DMS53 treated with DMSO at 0.1 percent for 48 hours (cell line): Measurements from ENCODE around the gene FRMD4A.
"Not testable (repeated sequence)": the region's sequence is repeated elsewhere in the genome, so short reads cannot be mapped to it uniquely, and the experiment has no call there.

Source experiments
- DNase-seq: peaks from one replicate; lab custom pipeline; 2025; ENCODE audit not compliant: unreplicated experiment; lab: John Stamatoyannopoulos, UW

Gene FRMD4A

DNA sequence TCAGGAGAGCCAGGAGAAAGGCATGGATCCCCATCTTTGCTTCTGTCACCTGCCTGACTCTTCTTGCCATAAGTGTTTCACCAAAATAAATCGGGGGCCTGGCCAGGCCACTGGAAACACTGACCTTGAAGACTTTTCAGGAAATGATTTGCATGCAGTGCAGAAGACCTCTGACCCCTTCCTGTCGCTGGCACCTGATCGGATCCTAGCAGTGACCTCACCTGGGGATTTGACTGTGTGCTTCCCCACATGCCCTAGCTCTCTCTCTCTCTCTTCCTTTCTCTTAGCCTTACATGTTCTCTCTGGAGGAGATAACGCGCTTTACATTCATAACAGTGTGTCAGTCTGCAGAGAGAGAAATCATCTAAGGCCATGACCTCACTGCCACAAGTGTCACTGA, 500.9 kb downstream of the FRMD4A start:
- DNase-seq, result no peak

DNA sequence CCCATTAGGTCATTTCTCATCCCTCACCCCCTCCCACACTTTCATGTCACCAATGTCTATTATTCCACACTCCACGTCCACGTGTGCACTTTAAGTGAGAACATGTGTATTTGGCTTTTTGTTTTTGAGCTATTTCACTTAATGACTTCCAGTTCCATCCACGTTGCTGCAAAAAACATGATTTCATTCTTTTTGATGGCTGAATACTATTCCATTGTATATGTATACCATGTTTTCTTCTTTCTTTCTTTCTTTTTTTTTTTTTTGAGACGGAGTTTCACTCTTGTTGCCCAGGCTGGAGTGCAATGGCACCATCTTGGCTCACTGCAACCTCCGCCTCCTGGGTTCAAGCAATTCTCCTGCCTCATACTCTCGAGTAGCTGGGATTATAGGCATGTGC, 502.4 kb downstream of the FRMD4A start:
- DNase-seq, result not testable (repeated sequence)

DNA sequence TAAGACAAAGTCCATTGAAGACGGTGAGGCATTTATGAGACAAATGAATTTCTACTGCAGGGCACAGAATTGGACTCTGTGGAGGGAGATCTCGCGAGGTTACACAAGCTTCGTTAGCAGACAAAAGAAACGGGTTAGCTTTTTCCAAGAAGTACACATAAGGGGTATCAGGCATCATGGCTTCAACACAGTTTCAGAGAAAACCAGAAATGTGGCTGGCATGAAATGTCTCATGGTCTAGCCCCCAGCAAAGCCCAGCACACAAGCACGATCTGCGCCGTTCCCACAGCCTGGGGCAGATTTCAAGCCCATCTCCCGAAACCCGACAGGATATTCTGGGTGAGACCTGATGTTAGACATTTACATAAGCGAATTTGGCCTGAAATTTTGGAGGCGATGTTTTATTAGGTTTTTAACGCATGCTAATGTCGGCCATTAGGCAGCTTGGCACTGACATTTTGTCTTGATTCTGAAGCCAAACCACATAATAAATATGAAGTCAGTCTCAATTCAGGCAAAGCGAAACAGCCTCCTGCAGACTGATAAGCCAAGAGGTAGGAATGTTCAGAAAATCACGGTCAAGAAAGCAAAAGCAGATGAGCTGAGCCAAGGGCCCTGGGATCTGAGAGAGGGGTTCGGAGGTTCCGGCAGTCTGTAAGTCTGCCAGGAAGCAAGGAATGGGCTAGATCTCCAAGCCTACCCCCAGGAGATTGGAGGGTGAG, 503.5 kb downstream of the FRMD4A start:
- DNase-seq, result no peak

DNA sequence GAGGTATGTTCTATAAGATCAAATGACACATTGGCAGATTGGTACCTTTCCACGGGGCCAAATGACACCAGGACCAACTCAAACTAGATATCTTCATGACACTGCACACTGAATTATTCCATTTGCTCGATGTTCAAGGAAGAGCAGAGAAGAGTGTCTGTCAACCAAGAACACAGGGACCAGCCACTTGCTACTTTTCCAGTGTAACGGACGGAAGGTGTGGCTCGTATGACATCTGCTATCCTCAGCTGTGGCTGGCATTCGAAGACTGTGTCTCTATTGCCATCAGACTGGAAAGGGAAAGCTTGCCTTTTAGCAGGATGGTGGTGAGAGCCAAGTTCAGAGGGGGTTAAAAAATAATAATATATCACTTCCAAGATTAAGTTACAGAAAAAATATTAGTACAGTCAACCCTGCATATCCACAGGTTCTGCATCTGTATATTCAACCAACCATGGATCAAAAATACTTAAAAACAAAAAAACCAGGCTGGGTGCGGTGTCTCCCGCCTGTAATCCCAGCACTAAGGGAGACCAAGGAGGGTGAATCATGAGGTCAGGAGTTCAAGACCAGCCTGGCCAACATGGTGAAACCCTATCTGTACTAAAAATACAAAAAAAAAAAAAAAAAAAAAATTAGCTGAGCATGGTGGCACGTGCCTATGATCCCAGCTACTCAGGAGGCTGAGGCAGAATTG, 506.9 kb downstream of the FRMD4A start:
- DNase-seq, result no peak

DNA sequence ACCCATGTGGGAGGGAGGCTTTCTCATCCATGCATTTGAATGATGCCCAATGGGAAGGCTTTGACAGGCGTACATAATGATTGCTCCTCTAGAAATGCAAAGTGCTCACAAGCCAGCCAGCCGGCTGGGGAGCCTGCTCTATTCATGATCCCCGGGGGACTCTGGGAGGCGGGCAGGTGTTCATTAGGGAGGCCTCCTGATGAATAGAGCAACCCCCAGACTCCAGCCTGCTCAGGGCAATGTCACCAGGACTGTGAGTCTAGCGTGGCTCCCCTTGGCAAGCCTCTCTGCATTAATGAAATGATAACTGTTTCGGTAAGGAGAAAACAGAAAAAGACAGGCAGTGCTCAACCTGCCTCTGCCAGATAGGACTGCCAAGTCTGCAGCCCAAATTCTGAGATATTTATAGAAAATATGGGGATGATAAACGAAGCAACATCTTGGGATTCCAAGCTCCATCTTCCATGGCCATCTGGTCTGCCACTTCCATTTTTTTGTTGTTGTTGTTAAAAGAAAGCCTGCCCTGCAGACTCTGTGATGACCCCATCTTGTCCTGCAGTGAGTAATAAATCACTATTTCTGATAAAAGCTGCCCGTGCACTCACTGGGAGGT, 507.5 kb downstream of the FRMD4A start:
- DNase-seq, result no peak

DNA sequence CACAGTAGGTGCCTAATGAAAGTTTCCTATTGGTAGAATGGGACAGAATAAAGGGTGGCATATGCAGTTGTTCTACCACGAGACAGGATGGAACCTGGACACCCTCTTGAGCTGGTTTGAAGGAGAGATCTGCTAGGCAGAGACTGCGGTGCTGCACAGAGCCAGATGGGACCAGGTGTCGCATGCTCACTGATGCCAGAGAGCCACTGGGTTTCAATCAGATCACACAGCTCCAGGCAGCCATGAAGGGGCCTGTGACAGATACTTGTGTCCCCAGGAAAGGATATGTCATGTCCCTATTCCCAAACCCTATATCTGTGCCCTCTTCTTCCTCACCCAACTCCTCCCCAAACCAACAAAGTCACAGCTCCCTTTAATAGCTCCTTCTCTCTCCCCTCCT, 508.2 kb downstream of the FRMD4A start:
- DNase-seq, result no peak

DNA sequence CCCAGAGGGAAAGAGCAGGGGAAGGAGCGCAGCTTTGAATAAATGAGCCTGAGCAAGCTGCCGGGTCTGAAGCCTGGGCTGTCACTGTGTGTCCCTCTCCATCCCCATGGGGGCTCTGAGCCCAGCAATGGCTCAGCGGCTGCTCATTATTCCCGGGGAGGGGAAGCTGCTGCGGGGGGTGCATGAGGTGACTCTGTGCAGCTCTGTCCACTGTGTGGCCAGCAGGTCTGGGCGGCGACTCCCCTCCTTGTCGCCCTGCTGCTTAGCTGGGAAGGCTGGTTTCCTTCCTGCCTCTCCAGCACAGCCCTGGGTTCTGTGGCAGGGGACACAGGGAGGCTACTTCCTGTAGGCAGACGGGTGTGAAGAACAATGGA, 509.8 kb downstream of the FRMD4A start:
- no peak for DNase-seq

DNA sequence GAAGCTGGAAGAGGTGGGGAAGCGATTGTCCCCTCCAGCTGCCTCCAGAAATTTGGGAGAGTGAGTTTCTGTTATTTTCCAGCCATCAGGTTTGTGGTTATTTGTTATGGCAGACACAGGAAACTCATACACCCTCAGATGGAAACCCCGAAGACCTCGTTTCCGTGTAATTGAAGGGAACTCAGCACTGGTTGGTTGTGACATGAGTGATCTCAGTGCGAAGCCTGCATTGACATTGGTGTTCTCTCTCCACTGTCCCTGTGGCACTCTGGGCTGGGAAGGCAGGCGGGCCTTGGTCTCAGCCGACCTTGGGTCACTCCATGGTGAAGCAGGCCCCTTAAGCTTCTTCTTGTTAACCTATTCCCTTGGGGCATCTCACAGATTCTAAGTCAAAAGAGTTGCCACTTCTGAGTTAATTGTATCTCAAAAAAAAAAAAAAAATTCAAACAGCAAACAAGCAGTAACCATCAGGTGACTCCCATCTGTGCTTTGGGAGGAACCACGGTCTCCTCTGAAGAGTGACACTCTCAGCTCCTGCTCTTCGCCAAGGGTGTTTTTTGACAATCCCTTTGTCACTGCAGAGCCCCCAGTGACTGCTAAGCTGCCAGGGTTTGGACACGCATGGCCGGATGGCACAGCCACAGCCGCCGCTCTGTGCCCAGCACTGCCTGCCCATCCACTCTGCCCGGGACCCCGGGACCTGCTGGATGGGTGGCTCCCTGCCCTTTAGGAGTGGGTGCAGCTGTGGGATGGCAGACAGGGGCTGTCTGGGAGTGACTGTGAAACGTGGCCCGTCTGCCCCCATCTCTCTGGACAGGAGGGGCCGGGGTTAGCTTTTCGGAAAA, 510.4 kb downstream of the FRMD4A start:
- no peak for DNase-seq

DNA sequence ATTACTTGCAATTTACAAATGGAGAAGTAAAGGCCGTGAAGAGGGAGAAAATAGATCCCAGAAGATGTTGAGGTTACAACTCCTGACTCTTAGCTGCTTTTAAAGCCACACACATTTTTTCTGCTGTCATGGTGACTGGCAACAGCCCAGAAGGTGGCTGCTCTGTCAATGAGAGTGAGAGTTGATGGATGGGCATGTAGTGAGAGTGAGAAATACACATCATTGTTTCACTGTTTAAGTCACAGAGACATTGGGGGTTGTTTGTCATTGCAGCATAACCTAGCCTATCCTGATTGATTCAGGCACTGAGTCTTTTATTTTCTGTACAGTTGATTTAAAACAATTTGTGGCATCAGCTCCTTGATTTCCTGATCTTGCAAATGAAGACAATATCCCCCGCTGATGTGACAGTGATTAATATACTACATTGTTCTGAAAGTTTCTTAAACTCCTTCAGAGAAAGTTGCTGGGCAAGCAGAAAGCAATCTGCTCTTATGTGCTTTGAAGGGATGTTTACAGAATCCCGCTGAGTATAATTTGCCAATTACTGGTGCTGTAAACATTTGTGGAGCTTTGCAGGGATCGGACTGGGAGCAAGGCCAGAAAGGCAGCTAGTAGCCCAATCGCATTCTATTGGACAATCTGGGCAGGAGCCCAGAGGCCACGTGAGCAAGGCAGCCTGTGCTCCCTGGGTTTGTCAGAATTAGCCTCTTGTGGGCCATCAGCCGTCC, 514.4 kb downstream of the FRMD4A start:
- no peak for DNase-seq

DNA sequence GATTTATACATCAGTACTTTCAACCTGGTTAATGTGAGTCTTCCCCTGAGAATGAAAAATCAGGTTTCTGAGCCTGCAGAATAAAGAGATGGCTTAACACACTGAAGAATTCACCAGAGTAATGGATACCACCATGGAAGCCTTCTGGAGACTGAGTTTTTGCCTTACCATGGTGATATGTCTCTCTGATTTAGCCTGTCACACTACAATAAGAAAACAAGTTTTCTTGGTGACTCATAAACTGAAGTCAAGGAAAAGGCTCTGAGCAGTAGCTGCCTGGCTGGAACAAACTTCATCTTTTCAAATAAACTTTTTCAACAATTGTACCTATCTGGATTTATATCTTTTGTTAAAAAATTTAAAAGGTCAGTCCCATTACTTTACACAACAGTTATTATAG, 515.0 kb downstream of the FRMD4A start:
- no peak for DNase-seq

DNA sequence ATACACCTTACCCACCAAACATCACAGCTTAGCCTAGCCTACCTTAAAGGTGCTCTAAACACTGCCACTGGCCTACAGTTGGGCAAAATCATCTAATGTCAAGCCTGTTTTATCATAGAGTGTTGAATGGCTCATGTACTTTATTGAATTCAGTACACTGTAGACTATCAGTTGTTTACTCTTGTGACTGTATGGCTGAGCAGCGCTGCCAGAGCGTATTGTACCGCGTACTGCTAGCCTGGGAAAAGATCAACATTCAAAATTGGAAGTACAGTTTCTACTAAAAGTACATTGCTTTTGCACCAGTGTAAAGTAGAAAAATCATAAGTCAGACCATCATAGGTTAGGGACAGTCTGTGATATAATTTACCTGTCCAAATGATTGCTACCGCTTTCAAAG, 517.2 kb downstream of the FRMD4A start:
- DNase-seq, result no peak

DNA sequence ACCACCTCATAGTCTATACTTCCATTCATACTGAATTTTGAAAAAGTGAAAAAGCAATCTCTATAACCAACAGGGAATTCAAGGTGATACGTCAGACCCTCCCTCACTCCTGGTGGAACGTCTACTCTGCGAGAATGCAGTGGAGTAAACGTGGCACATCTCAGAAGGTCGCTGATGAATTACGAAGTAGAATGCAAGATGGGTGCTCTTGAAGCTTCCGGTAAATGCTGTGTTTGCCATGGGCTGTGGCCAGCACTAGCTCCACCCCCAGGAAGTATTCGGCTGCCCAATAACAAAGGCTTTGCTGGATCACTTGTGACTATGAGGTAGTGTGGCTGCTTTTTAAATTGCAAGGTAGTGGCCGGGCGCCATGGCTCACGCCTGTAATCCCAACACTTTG, 517.9 kb downstream of the FRMD4A start:
- no peak for DNase-seq

DNA sequence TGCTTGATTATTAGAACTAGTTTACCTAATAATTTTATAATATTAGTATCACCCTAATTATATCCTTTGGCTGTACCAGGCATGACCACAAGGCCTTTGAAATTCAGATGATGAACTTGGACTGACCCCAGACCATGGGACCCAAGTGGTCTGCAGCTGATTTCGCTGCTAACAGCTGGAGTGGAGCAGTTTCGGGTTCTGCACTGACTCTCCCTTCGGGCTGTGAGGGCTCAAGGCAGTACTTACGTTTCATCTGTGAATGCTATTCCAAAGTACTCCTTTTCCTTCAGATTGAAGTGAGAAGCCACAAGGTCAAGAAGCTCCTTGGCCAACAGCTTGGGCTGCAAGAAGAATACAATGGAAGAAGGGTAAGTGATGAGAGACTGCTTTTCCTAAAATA, 520.2 kb downstream of the FRMD4A start:
- DNase-seq, result no peak

DNA sequence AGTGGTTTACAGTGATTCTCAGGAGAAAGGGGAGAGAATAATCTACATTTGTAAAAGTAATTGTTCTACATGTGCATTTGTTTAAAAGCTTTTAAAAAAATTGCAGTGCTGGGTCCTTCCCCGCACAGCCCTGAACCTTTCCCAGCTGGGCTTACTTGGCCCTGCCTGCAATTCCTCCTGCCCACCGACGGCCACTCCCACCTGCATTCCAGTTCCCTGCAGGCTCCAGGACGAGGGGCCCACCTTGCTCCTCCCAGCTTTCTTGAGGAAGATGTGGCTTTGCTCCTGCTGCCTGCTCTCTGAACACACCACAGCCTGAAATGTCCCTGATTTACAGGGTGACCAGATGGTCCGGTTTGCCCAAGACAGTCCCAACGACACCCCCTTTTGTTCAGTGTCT, 521.3 kb downstream of the FRMD4A start:
- DNase-seq, result no peak

DNA sequence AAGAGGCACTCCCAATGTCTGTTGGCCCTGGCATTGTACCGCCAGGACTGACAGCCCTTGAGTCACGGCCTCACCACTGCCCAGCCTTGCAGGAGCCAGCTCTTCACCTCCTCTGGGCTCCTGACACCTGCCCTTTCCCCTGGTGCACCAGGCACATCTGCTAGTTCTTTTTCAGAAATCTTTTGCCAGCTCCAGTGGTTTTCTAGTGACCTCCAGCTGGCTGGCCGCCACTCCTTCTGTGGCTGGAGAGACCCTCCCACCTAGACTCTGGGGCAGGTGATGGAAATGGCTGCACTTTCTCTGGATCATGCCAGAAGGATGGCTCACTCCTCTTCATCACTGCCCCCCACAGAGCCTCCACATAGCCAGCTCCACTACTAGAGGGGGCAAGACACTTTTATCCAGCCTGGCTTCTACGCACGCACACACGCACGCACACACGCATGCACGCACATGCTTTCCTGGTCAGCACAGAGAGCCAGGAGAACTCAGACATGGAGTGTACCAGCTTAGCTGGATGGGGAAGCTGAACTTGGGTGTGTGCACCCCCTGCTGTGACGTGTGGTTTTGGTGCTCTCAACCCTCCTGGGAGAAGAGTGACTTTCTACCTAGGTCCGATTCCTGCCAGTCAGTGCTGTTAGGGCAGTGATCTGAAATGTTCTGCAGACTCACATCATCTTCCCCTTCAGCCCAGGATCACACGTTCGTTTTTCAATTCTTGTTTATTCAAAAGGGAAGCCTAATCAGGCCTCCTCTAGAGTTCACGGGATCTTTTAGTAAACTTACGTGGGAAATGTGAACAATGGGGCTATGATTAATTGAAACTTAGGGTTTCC, 522.0 kb downstream of the FRMD4A start:
- no peak for DNase-seq

DNA sequence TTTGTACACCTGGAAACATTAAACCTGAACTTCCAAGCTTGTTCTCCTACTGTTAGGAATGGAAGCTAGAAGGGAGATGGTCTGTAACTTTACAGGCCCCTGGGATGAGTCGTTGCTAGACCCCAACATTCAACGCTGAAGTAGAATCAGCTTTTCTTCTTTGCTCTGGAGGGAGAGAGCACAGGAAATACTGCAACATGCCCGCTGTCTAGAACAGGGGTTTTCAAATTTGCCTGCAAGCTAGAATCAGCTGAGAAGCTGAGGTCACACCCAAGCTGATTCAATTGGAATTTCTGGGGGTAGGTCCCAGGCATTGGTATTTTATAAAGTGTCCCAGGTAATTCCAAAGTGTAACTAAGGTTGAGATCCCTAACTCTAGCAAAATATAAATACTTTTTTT, 524.3 kb downstream of the FRMD4A start:
- no peak for DNase-seq

DNA sequence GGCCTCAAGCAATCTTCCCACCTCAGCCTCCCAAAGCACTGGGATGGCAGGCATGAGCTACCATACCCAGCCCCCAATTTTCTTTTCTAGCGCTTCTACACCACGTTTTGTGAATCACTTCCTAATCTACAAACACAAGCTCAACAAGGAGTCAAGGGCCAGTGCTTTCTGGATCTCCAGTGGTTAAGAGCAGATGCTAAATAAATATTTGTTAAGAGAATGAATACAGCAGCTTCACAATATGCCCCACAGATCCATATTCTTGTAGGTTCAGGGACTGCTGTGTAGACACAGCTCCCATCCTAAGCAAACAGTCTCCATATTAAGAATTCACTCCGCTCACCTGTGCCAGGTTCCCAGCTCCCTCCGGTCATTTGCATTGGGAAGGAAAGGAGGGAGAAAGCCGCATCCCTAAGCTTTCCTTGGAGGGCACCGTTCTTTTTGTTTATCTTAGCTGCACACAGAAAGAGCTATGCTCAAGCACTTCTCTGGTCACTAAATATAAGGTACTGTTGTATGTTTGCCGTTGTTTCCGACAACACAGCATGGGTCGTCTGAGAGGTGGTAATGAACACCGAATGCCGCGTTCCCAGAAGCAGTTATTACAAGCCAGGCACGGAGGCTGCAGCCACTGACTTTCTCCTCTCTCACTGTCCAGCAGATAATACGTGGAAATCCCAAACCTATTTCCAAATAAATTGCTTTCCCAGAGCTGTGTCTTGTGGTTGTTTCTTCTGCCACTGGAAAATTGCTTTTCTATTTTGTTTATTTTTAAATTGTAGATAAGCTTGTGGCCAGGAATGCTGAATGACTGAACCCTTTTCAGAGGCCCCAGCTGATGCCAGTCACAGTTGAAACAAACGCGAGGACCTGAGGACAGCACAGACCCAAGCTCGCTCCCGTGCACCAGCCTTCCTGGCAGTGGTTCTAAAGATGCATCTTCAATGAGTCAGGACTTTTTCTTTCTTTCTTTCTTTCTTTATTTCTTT, 526.9 kb downstream of the FRMD4A start:
- DNase-seq, result peak; percentile 98

DNA sequence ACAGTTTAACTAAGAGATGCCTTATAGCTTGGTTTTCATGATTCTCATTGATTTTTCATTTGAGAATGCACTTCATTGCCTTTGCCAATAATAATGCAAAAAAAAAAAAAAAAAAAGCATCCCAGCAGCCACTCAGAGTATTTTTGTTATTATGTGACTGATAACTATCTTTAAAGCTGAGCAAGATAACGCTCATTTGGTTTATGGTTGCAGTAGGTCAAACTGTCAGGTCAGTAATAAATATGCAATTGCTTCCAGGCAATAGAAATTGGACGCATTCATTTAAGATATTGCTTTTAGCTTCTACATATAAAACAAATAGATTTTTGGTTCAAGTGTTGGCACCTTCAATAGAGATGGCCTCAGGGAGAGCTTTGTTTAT, 528.8 kb downstream of the FRMD4A start:
- DNase-seq, result no peak
